ENCODE data around the gene XIRP1. TPM values are rescaled to one million over a fixed set of nuclear protein-coding genes. Genes with fewer than 3 reads are reported as not detected.

Gene XIRP1
- total and polyA plus RNA-seq, 2 of the 13 experiments (the other 11 are each of a cell fraction or from before 2014, with no cell fraction given), result not detected

DNA sequence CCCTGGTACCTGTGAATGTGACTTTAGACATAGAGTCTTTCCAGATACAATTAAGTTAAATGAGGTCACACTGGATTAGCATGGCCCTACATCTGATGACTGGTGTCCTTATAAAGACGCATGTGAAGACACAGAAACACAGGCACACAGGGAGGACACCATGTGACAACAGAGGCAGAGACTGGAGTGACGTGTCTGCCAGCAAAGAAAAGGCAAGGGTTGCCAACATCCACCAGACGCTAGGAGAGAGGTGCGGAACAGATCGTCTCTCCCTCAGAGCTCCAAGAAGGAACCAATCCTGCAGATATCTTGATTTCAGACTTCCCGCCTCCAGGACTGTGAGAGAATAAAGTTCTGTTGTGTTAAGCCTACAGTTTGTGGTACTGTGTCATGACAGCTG lies 44.6 kb upstream of the XIRP1 start (continued):
- TF ChIP-seq, protein P1, sequence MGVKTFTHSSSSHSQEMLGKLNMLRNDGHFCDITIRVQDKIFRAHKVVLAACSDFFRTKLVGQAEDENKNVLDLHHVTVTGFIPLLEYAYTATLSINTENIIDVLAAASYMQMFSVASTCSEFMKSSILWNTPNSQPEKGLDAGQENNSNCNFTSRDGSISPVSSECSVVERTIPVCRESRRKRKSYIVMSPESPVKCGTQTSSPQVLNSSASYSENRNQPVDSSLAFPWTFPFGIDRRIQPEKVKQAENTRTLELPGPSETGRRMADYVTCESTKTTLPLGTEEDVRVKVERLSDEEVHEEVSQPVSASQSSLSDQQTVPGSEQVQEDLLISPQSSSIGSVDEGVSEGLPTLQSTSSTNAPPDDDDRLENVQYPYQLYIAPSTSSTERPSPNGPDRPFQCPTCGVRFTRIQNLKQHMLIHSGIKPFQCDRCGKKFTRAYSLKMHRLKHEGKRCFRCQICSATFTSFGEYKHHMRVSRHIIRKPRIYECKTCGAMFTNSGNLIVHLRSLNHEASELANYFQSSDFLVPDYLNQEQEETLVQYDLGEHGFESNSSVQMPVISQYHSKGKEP (CRISPR knock-in tag; IDR thresholded peaks at IDR 0.05), result no peak
- no peak for TF ChIP-seq ZNF570 (CRISPR knock-in tag; IDR thresholded peaks at IDR 0.05; ENCODE audit: borderline replicate concordance)
- no peak for TF ChIP-seq SIX4 (CRISPR knock-in tag; IDR thresholded peaks at IDR 0.05)
- no peak for TF ChIP-seq ZFYVE20 (CRISPR knock-in tag; IDR thresholded peaks at IDR 0.05; ENCODE audit: borderline replicate concordance, low read depth)
- TF ChIP-seq, protein P2, sequence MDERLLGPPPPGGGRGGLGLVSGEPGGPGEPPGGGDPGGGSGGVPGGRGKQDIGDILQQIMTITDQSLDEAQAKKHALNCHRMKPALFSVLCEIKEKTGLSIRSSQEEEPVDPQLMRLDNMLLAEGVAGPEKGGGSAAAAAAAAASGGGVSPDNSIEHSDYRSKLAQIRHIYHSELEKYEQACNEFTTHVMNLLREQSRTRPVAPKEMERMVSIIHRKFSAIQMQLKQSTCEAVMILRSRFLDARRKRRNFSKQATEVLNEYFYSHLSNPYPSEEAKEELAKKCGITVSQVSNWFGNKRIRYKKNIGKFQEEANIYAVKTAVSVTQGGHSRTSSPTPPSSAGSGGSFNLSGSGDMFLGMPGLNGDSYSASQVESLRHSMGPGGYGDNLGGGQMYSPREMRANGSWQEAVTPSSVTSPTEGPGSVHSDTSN (CRISPR knock-in tag; IDR thresholded peaks at IDR 0.05), result no peak
- no peak for TF ChIP-seq REPIN1 (CRISPR knock-in tag; IDR thresholded peaks at IDR 0.05; ENCODE audit: borderline replicate concordance, low read depth)
- TF ChIP-seq ZNF441 (CRISPR knock-in tag; IDR thresholded peaks at IDR 0.05; ENCODE audit: borderline replicate concordance), result no peak

DNA sequence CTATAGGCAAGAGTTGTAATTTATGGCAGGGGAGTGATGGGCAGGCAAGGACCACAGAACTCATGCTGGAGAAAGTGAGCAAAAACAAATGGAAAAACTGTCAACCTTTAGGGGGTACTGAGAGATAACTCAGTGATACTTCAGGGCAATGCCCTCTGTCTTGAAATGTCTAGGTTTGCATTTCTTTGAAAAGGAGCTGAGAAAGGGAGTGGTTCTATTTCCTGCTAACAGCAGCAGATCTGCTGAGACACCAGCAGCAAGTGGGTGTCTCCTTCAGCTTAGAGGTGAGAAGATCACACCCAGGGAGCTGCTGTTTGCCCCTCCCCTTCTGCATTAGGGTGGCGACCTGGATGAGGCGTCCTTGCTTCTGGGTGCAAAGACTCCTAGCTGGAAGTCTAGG lies 42.3 kb upstream of the XIRP1 start:
- in situ Hi-C loops (cut with HindIII; ENCODE audit: extremely low pct_ligation_motif_present, low pct_unique_long_range_greater_than_20kb) (no loop called here), intact Hi-C loops (cut with micrococcal nuclease; ENCODE audit: unreplicated experiment) (no loop called here)
- no TSS peak for BruUV-seq (replicated peaks)
- H3K4me3 ChIP-seq (replicated peaks in 1 of 3; ENCODE audit: insufficient read depth in 1 of 3, low read depth in 2 of 3, low read length in 3 of 3), result no peak overlapping the region
- CTCF ChIA-PET (ENCODE audit: low intra/inter-chr PET ratio, low total read pairs), result no interaction called here
- WGBS (ENCODE audit: low lambda C conversion rate), result 37% methylated on average over 2 of the region's 2 CpGs
- TF ChIP-seq SP4 (CRISPR knock-in tag; IDR thresholded peaks at IDR 0.05) (no peak), ZNF337 (CRISPR knock-in tag; IDR thresholded peaks at IDR 0.05; ENCODE audit: borderline replicate concordance, low read depth) (no peak), FOXA1 (IDR thresholded peaks at IDR 0.05) (no peak), FOXA1 (CRISPR knock-in tag; IDR thresholded peaks at IDR 0.05) (no peak)
- TF ChIP-seq, protein P3, sequence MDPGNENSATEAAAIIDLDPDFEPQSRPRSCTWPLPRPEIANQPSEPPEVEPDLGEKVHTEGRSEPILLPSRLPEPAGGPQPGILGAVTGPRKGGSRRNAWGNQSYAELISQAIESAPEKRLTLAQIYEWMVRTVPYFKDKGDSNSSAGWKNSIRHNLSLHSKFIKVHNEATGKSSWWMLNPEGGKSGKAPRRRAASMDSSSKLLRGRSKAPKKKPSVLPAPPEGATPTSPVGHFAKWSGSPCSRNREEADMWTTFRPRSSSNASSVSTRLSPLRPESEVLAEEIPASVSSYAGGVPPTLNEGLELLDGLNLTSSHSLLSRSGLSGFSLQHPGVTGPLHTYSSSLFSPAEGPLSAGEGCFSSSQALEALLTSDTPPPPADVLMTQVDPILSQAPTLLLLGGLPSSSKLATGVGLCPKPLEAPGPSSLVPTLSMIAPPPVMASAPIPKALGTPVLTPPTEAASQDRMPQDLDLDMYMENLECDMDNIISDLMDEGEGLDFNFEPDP (CRISPR knock-in tag; conservative IDR thresholded peaks at IDR 0.05), result no peak
- POLR2A ChIA-PET, result no interaction called here
- H3K4me1 ChIP-seq (ENCODE audit: insufficient read depth, low read length), result no peaks in the 10 kb centered on the region
- no peak overlapping the region for H3K9ac ChIP-seq (ENCODE audit: insufficient read depth, low read depth, low read length)
- no peak overlapping the region for H2AFZ ChIP-seq (ENCODE audit: low read length)
- H3K36me3 ChIP-seq (replicated peaks in 1 of 2; ENCODE audit: control insufficient read depth in 1 of 2, insufficient read depth in 2 of 2, low read length in 2 of 2), result no peaks in the 10 kb centered on the region
- H3K4me2 ChIP-seq (ENCODE audit: low read depth, low read length), result no peak overlapping the region
- H3K27ac ChIP-seq (ENCODE audit: extremely low read length, insufficient read depth, low read length), result no peak overlapping the region
- no peak for DNase-seq (ENCODE audit: low spot score)
- H3K79me2 ChIP-seq (ENCODE audit: insufficient read depth, low read length), result no peaks in the 10 kb centered on the region
- peaks cover 2 to 15% of the 10 kb centered on the region in 2 experiments; a peak in 2 of 5 replicates for H3K27me3 ChIP-seq (ENCODE audit: control insufficient read depth in 1 of 2, insufficient read depth in 2 of 2, low read length in 2 of 2)
- no peak for ATAC-seq
- H4K20me1 ChIP-seq (ENCODE audit: insufficient read depth, low read length), result no peaks in the 10 kb centered on the region
- no peaks in the 10 kb centered on the region for H3K9me3 ChIP-seq (ENCODE audit: low read length)
- FAIRE-seq, result no peak
